Left lung (tissue), 10 donors: ENCODE data around the gene TTC1. TPM values are rescaled to one million over a fixed set of nuclear protein-coding genes. Genes with fewer than 3 reads are reported as not detected.
A peak's percentile ranks its signal among the peaks of the same experiment; 100 is the strongest.
"Not testable (repeated sequence)": the region's sequence is repeated elsewhere in the genome, so short reads cannot be mapped to it uniquely, and the experiment has no call there.

Experiments used
- ATAC-seq: fragments of 200-7000 bp; cut with Tn5 transposase; one replicate; pipeline ENCODE4 v1.9.1; 2020; ENCODE audit warnings: moderate library complexity
- DNase-seq, 4 donors: peaks; one replicate each; pipeline ENCODE4 v3.0.0-alpha.2; 2013 to 2020
- H3K27ac ChIP-seq, 2 donors: fragments of 200-600 bp; sonication (generic) in 1 of 2; one replicate each; pipeline versions ENCODE4 v1.5.0 to v1.8.0; 2020 to 2021
- H3K27me3 ChIP-seq, 2 donors: fragments of 200-600 bp; sonication (generic) in 1 of 2; one replicate each; pipeline versions ENCODE4 v1.5.0 to v1.8.0; 2020 to 2021
- H3K36me3 ChIP-seq, 2 donors: fragments of 200-600 bp; sonication (generic) in 1 of 2; one replicate each; pipeline versions ENCODE4 v1.5.0 to v1.8.0; 2020 to 2021
- H3K4me1 ChIP-seq, 2 donors: fragments of 200-600 bp; one replicate each; pipeline ENCODE4 v1.8.0; 2021
- H3K4me3 ChIP-seq, 2 donors: fragments of 200-600 bp; sonication (generic) in 1 of 2; one replicate each; pipeline versions ENCODE4 v1.5.0 to v1.8.0; 2020 to 2021; ENCODE audit warnings: mild to moderate bottlenecking in 1 of 2
- H3K9me3 ChIP-seq, 2 donors: fragments of 200-600 bp; sonication (generic) in 1 of 2; one replicate each; pipeline versions ENCODE4 v1.5.0 to v1.8.0; 2020 to 2021
- intact Hi-C, 2 donors: fragments of 100-400 bp; cut with DNase I; formaldehyde crosslinking; loops; one replicate each; pipeline versions ENCODE4 v1.11.2 to v1.14.2; 2022
- polyA plus RNA-seq, 6 donors: library from polyadenylated mRNA; unstranded; fragments of 120-200 nt; gene quantifications; one replicate each; pipeline ENCODE4 v1.2.1, GENCODE V29; 2013; ENCODE audit not compliant: insufficient read length in 6 of 6
- total RNA-seq, 2 donors: library from RNA; stranded (reverse); fragmentation: NEBNext Ultra II Directional; extraction: Animal tissue kit (Norgen Biotek cat#: 25700); gene quantifications; one replicate each; pipeline ENCODE4 v1.2.1, GENCODE V29; 2021
- TF ChIP-seq, protein P1 (sequence below), 2 donors: fragments of 200-600 bp; sonication (generic) in 1 of 2; IDR thresholded peaks; one replicate each; pipeline versions ENCODE4 v1.5.0 to v1.8.0; 2021; ENCODE audit warnings: antibody characterized with exemption in 2 of 2
- donor health status: DM: no; HTN: yes; CAD: no.
- donor health status: DM: no; HTN: no; CAD: no.

TTC1 gene
- total and polyA plus RNA-seq, 8 donors = 43.1 to 58.5 (median 53.5) TPM

DNA sequence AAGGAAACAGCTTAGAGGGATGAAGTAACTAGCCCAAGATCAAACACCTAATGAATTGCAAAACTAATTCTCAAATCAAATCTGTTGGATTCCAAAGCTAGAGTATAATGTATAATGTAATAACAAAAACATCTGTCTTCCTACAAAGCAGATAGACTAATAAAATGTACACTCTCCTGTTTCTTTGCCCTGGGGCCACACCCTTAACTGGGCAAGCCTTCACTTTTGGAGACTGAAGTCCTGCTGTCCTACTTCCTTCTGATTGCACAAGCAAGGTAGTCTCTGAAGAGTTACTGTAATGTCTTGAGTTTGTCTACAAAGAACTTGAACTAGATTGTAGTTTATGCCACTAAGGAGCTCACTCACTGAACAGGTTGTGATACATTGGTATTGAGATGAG, 2.5 kb downstream of the TTC1 start:
- ATAC-seq (no peak), DNase-seq (no peak)
- Histone ChIP-seq H3K4me1 (peaks cover 12 to 28% of the 10 kb centered on the region in 2 donors), H3K9me3 (no peaks in the 10 kb centered on the region), H3K4me3 (no peak overlapping the region), H3K36me3 (peaks cover 0 to 54% of the 10 kb centered on the region in 2 donors), H3K27ac (no peak overlapping the region), H3K27me3 (no peaks in the 10 kb centered on the region)
- TF ChIP-seq, protein P1, sequence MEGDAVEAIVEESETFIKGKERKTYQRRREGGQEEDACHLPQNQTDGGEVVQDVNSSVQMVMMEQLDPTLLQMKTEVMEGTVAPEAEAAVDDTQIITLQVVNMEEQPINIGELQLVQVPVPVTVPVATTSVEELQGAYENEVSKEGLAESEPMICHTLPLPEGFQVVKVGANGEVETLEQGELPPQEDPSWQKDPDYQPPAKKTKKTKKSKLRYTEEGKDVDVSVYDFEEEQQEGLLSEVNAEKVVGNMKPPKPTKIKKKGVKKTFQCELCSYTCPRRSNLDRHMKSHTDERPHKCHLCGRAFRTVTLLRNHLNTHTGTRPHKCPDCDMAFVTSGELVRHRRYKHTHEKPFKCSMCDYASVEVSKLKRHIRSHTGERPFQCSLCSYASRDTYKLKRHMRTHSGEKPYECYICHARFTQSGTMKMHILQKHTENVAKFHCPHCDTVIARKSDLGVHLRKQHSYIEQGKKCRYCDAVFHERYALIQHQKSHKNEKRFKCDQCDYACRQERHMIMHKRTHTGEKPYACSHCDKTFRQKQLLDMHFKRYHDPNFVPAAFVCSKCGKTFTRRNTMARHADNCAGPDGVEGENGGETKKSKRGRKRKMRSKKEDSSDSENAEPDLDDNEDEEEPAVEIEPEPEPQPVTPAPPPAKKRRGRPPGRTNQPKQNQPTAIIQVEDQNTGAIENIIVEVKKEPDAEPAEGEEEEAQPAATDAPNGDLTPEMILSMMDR (IDR thresholded peaks at IDR 0.05) = no peak
- intact Hi-C loops = no loop called here

DNA sequence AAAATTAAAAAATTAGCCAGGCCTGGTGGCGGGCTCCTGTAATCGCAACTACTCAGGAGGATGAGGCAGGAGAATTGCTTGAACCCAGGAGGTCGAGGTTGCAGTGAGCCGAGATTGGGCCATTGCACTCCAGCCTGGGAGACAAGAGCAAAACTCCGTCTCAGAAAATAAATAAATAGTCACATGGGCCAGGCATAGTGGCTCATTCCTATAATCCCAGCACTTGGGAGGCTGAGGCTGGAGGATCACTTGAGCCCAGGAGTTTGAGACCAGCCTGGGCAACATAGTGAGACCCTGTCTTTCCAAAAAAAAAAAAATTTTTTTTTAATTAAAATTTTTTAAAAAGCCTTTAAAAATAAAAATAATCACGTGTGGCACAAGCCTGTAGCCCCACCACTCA, 5.3 kb downstream of the TTC1 start:
- intact Hi-C loops, DNase-seq, H3K9me3 ChIP-seq, ATAC-seq, H3K27me3 ChIP-seq, H3K27ac ChIP-seq, H3K4me3 ChIP-seq: not testable (repeated sequence)
- peaks cover 12 to 31% of the 10 kb centered on the region in 2 donors for H3K4me1 ChIP-seq
- peaks cover 0 to 63% of the 10 kb centered on the region in 2 donors for H3K36me3 ChIP-seq

DNA sequence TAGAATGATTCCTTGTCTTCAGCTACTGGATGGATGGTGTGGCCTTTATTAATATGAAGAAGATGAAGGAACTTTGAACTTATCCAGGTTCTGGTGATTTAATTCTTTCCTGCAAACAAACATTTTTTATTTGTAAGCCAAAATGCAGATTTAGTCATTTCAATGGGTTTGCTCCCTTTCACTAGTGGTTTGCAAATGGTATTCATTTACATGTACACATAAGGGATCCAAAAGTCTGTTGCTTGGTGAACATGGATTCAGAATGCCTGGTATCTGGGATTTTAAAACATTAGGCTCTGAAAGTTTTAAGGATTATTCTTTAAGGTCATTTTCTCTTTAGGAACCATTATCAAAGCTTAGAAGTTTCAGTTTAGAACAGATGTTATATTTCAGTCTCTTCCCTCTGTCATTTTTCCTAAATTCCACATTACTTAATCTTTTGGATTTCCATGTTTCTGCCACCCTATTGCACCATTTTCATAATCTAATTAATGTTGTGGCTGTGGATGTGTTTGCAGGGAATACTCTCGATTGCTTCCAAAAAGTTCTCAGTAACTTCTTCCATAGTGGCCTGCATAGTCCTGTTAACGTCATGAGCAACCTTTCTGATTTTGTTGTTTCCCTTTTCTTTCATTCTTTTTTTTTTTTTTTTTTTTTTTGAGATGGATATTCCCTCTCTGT, 10.1 kb downstream of the TTC1 start:
- TF ChIP-seq, protein P1 (IDR thresholded peaks at IDR 0.05) = no peak
- ATAC-seq (no peak), DNase-seq (no peak)
- Histone ChIP-seq H3K9me3 (no peaks in the 10 kb centered on the region), H3K36me3 (peaks cover 0 to 40% of the 10 kb centered on the region in 2 donors), H3K4me1 (peaks cover 0 to 44% of the 10 kb centered on the region in 2 donors), H3K4me3 (no peak overlapping the region), H3K27ac (peak overlapping the region in 1 of 2 donors; percentile 49), H3K27me3 (no peaks in the 10 kb centered on the region)
- intact Hi-C loops = no loop called here

DNA sequence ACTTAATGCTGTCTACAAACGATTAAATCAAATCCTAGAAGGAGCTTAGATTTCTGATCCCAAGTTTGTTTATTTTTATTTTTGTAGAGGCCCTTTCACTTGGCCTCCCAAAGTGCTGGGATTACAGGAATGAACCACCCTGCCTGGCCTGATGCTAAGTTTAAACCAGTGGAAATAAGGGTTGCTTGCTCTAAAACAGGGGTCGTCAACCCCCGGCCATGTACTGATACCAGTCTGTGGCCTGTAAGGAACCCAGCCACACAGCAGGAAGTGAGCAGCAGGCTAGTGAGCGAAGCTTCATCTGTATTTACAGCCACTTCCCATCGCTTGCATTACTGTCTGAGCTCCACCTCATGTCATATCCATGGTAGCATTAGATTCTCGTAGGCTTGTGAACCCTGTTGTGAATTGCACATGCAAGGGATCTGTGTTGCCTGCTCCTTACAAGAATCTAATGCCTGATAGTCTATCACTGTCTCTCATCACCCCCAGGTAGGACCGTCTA, 11.4 kb downstream of the TTC1 start:
- H3K4me3 ChIP-seq = no peak overlapping the region
- peak overlapping the region in 1 of 2 donors; percentile 7 for H3K27ac ChIP-seq
- H3K9me3 ChIP-seq = no peaks in the 10 kb centered on the region
- peaks cover 0 to 47% of the 10 kb centered on the region in 2 donors for H3K4me1 ChIP-seq
- TF ChIP-seq, protein P1 (IDR thresholded peaks at IDR 0.05) = no peak
- H3K36me3 ChIP-seq = peaks cover 0 to 38% of the 10 kb centered on the region in 2 donors
- no peak for DNase-seq
- H3K27me3 ChIP-seq = no peaks in the 10 kb centered on the region
- ATAC-seq = no peak
- intact Hi-C loops = loop anchor here in 1 of 2 donors (5.0 kb wide), 1 partner anchor 322 kb away; no protein-coding TSS in a partner anchor

DNA sequence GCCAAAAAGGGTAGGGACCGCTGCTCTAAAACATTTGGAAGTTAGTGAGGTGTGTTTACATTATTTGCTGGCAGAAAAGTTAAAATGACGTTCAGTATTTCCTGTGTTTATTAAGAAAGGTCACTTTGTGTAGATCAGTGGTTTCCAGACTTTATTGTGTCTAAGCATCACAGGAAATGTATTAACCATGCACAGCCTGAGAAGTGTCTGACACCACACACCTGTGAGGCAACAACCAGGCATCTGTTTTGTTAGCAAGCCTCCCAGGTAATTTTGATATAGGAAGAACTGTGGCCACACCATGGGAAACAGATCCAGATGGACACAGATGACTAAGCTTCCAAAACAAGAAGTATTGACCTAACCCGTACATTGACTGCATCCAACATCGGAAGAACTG, 12.0 kb downstream of the TTC1 start:
- peaks cover 0 to 47% of the 10 kb centered on the region in 2 donors for H3K4me1 ChIP-seq
- intact Hi-C loops = loop anchor here in 1 of 2 donors (5.0 kb wide), 1 partner anchor 321 kb away; no protein-coding TSS in a partner anchor
- H3K36me3 ChIP-seq = peaks cover 0 to 38% of the 10 kb centered on the region in 2 donors

More for the DNA sequence above, 12.0 kb downstream of the TTC1 start:
- ATAC-seq = no peak
- H3K9me3 ChIP-seq = no peaks in the 10 kb centered on the region
- no peak overlapping the region for H3K4me3 ChIP-seq
- TF ChIP-seq, protein P1 (IDR thresholded peaks at IDR 0.05) = no peak
- DNase-seq = peak in 1 of 4 donors; percentile 57
- no peaks in the 10 kb centered on the region for H3K27me3 ChIP-seq
- peak overlapping the region in 1 of 2 donors; percentile 13 for H3K27ac ChIP-seq
